Measurements from ENCODE around the gene NUDCD3.

- no peak for TF ChIP-seq CTCF (IDR thresholded peaks at IDR 0.05)
- no peak for TF ChIP-seq POLR2A (IDR thresholded peaks at IDR 0.05)
Measured at GRCh38 chr7:44537442-44537841, 47.0 kb upstream of the NUDCD3 start.

All from uterus (tissue), 2 donors.